Hindlimb muscle (tissue), 1 donor: ENCODE measurements around the gene TAAR9. TPM values are rescaled to one million over a fixed set of nuclear protein-coding genes. Genes with fewer than 3 reads are reported as not detected.
"Not testable (repeated sequence)": the region's sequence is repeated elsewhere in the genome, so short reads cannot be mapped to it uniquely, and the experiment has no call there.

Experiments
- DNase-seq: peaks from one replicate; pipeline ENCODE4 v3.0.0-alpha.2; 2013
- polyA plus RNA-seq: library from polyadenylated mRNA; unstranded; fragments of 120-200 nt; gene quantifications from one replicate; pipeline ENCODE4 v1.2.1, GENCODE V29; 2013; ENCODE audit not compliant: insufficient read length

The TAAR9 gene
- polyA plus RNA-seq, 1 donor, result not detected

GRCh38 chr6:132520953-132521352 is 17.1 kb upstream of the TAAR9 start:
- no peak for DNase-seq

- DNase-seq, result no peak
These were observed 13.4 kb upstream of the TAAR9 start for GRCh38 chr6:132524646-132525045.

DNA sequence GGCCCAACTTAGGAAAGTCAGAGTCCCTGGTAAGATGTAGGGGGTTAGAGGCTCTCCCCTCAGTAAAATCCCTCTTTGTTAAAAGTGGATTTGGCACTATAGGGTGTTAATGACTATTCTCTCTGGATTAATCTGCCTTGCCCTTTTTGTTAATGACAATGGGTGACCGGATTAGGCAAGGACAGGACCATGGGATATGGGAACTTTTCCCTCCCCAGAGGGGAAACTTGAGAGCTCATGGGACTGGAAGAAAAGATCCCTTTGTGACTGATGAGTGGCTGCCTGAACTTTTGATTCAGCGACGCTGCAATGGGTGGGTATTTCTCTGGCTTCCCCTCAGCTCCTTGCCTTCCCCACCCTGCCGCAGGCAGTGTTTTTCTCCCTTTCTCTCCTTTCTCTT is 12.2 kb upstream of the TAAR9 start:
- DNase-seq, result no peak

- DNase-seq, result no peak
These were observed 11.6 kb upstream of the TAAR9 start for GRCh38 chr6:132526461-132526860.

GRCh38 chr6:132527791-132528190 is 10.3 kb upstream of the TAAR9 start:
- DNase-seq, result no peak

GRCh38 chr6:132530293-132530974 is 7.6 kb upstream of the TAAR9 start:
- DNase-seq, result peak; percentile 58

- DNase-seq, result not testable (repeated sequence)
These were observed 3.5 kb upstream of the TAAR9 start for GRCh38 chr6:132534546-132534945.

- no peak for DNase-seq
These were observed 932 bp upstream of the TAAR9 start for GRCh38 chr6:132537145-132537544.

DNA sequence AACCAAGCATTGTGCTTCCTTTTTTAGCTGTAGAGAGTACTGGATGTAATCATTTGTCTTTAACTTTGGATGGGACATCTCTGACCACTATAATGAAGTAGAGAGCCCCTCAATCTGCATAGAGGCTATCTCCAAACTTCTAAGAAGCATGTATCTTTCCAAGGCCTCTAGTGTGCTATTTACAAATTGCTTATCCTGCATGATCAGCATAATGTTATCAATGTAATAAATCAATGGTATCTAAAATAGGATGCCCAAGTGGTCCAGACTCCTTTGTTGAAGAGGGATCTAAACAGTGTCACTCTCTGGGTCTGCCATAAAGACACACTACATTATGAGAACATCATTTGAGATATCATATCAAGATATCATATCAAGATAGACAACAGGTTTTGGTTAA is 6.7 kb downstream of the TAAR9 start:
- no peak for DNase-seq

GRCh38 chr6:132548746-132549463 is 10.8 kb downstream of the TAAR9 start:
- no peak for DNase-seq

- DNase-seq, result no peak
These were observed 13.1 kb downstream of the TAAR9 start for GRCh38 chr6:132551214-132551613.

DNA sequence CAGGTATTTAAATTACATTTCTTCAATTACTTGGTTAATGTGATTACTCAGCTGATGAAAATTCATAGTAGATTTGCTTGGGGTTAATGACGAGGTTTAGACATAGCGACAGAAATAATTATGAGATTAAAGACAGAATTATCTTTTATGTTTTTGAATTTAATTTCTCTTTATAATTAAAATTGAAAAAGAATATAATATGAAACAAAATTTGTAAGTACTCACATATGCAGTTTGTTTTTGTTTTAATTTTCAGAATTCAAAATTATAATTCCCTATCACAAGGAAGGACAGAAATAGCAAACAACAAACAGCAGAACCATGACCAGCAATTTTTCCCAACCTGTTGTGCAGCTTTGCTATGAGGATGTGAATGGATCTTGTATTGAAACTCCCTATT is 14.3 kb downstream of the TAAR9 start, which contains the start of gene TAAR8:
Gene TAAR8 (plus strand): TSS at position 301 of the 400 bp plus-strand sequence. CDS start 21 bp downstream, at position 322.
- DNase-seq, result no peak

GRCh38 chr6:132560087-132560486 is 22.0 kb downstream of the TAAR9 start:
- DNase-seq, result not testable (repeated sequence)

- no peak for DNase-seq
These were observed 28.3 kb downstream of the TAAR9 start for GRCh38 chr6:132566404-132566803.

GRCh38 chr6:132567566-132567965 is 29.5 kb downstream of the TAAR9 start:
- no peak for DNase-seq

- no peak for DNase-seq
These were observed 30.5 kb downstream of the TAAR9 start for GRCh38 chr6:132568611-132569010.

- DNase-seq, result no peak
These were observed 31.1 kb downstream of the TAAR9 start for GRCh38 chr6:132569170-132569569.

GRCh38 chr6:132570221-132570777 is 32.2 kb downstream of the TAAR9 start, which contains the start of gene TAAR6:
TSS of gene TAAR6 (plus strand) at chr6:132570322. CDS start at chr6:132570322, 0 bp downstream.
- DNase-seq, result no peak

GRCh38 chr6:132571774-132572173 is 33.7 kb downstream of the TAAR9 start:
- DNase-seq, result no peak

- no peak for DNase-seq
These were observed 46.6 kb downstream of the TAAR9 start for GRCh38 chr6:132584698-132585097.

- no peak for DNase-seq
These were observed 49.3 kb downstream of the TAAR9 start for GRCh38 chr6:132587424-132587823.
